Peyer's patch (tissue), 4 donors: Measurements from ENCODE around the gene CXCL17. TPM values are rescaled to one million over a fixed set of nuclear protein-coding genes. Genes with fewer than 3 reads are reported as not detected.
A peak's percentile ranks its signal among the peaks of the same experiment; 100 is the strongest.

Experiments
- DNase-seq, 3 donors: peaks; one replicate each; pipeline ENCODE4 v3.0.0-alpha.2; 2017 to 2019
- H3K27ac ChIP-seq, 4 donors: fragments of 200-600 bp; sonication (generic); one replicate each; pipeline ENCODE4 v1.5.1; 2016 to 2019
- H3K27me3 ChIP-seq, 2 donors: fragments of 200-600 bp; sonication (generic); one replicate each; pipeline ENCODE4 v1.5.1; 2019
- H3K36me3 ChIP-seq, 3 donors: fragments of 200-600 bp; sonication (generic); one replicate each; pipeline ENCODE4 v1.5.1; 2016 to 2019
- H3K4me1 ChIP-seq, 4 donors: fragments of 200-600 bp; sonication (generic); one replicate each; pipeline ENCODE4 v1.5.1; 2016 to 2019
- H3K4me3 ChIP-seq, 4 donors: fragments of 200-600 bp; sonication (generic); 1 replicate in 3 of 4; 2 replicates in 1 of 4; pipeline ENCODE4 v1.5.1; 2016 to 2019; ENCODE audit warnings: mild to moderate bottlenecking in 1 of 4
- H3K9me3 ChIP-seq, 4 donors: fragments of 200-600 bp; sonication (generic); one replicate each; pipeline ENCODE4 v1.5.1; 2016 to 2019; ENCODE audit warnings: mild to moderate bottlenecking in 1 of 4
- POLR2A ChIP-seq, 2 donors: fragments of 450-650 bp; IDR thresholded peaks; one replicate each; pipeline ENCODE4 v1.5.1; 2017; ENCODE audit warnings: antibody characterized with exemption in 2 of 2, mild to moderate bottlenecking in 2 of 2, moderate library complexity in 2 of 2
- total RNA-seq, 4 donors: library from RNA; depleted of rRNA; stranded (reverse); fragments of >200 nt; gene quantifications; one replicate each; pipeline ENCODE4 v1.1.0, GENCODE V29; 2016
- TF ChIP-seq, protein P1 (sequence below), 6 experiments: fragments of 450-650 bp in 4 of 6; fragments of 200-600 bp in 2 of 6; sonication (generic) in 1 of 6; IDR thresholded peaks; one replicate each; pipeline ENCODE4 v1.5.1; 2017 to 2019; ENCODE audit warnings: antibody characterized with exemption in 6 of 6, mild to moderate bottlenecking in 3 of 6, moderate library complexity in 1 of 6

CXCL17 gene
- total RNA-seq, 4 donors from 2014 or later: not detected

GRCh38 chr19:42422901-42423461, 19.8 kb downstream of the CXCL17 start:
- H3K4me1 ChIP-seq: peaks cover 0 to 37% (median 14%) of the 10 kb centered on the region in 4 donors

GRCh38 chr19:42422092-42422900, 20.4 kb downstream of the CXCL17 start:
- H3K4me3 ChIP-seq: peak overlapping the region; percentile 62 to 92 (median 70)

More at GRCh38 chr19:42422901-42423461, 19.8 kb downstream of the CXCL17 start:
- no peaks in the 10 kb centered on the region for H3K27me3 ChIP-seq
- peak overlapping the region; percentile 62 to 92 (median 70) for H3K4me3 ChIP-seq
- H3K36me3 ChIP-seq: no peaks in the 10 kb centered on the region
- no peaks in the 10 kb centered on the region for H3K9me3 ChIP-seq
- DNase-seq: peak in 2 of 3 donors; percentile 48 to 87
- TF ChIP-seq, protein P1, sequence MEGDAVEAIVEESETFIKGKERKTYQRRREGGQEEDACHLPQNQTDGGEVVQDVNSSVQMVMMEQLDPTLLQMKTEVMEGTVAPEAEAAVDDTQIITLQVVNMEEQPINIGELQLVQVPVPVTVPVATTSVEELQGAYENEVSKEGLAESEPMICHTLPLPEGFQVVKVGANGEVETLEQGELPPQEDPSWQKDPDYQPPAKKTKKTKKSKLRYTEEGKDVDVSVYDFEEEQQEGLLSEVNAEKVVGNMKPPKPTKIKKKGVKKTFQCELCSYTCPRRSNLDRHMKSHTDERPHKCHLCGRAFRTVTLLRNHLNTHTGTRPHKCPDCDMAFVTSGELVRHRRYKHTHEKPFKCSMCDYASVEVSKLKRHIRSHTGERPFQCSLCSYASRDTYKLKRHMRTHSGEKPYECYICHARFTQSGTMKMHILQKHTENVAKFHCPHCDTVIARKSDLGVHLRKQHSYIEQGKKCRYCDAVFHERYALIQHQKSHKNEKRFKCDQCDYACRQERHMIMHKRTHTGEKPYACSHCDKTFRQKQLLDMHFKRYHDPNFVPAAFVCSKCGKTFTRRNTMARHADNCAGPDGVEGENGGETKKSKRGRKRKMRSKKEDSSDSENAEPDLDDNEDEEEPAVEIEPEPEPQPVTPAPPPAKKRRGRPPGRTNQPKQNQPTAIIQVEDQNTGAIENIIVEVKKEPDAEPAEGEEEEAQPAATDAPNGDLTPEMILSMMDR (IDR thresholded peaks at IDR 0.05): peak in 2 of 6 experiments; percentile 2 to 5
- no peak for TF ChIP-seq POLR2A (IDR thresholded peaks at IDR 0.05)
- H3K27ac ChIP-seq: peak overlapping the region; percentile 63 to 83 (median 77)

GRCh38 chr19:42421591-42422031, 21.1 kb downstream of the CXCL17 start:
- TF ChIP-seq, protein P1 (IDR thresholded peaks at IDR 0.05): no peak
- TF ChIP-seq POLR2A (IDR thresholded peaks at IDR 0.05): peak in 1 of 2 donors; percentile 41
- H3K9me3 ChIP-seq: no peaks in the 10 kb centered on the region
- no peaks in the 10 kb centered on the region for H3K27me3 ChIP-seq
- H3K36me3 ChIP-seq: no peaks in the 10 kb centered on the region
- peak in 1 of 3 donors; percentile 78 for DNase-seq
- peak overlapping the region in 1 of 4 donors; percentile 92 for H3K4me3 ChIP-seq
- peak overlapping the region in 3 of 4 donors; percentile 63 to 82 (median 72) for H3K27ac ChIP-seq
- peaks cover 0 to 37% (median 14%) of the 10 kb centered on the region in 4 donors for H3K4me1 ChIP-seq

More at GRCh38 chr19:42422092-42422900, 20.4 kb downstream of the CXCL17 start:
- no peak for TF ChIP-seq POLR2A (IDR thresholded peaks at IDR 0.05)
- TF ChIP-seq, protein P1 (IDR thresholded peaks at IDR 0.05): no peak
- Histone ChIP-seq H3K36me3 (no peaks in the 10 kb centered on the region), H3K27ac (peak overlapping the region; percentile 63 to 83 (median 77)), H3K9me3 (no peaks in the 10 kb centered on the region), H3K27me3 (no peaks in the 10 kb centered on the region), H3K4me1 (peaks cover 0 to 37% (median 14%) of the 10 kb centered on the region in 4 donors)
- DNase-seq: peak in 1 of 3 donors; percentile 56

DNA sequence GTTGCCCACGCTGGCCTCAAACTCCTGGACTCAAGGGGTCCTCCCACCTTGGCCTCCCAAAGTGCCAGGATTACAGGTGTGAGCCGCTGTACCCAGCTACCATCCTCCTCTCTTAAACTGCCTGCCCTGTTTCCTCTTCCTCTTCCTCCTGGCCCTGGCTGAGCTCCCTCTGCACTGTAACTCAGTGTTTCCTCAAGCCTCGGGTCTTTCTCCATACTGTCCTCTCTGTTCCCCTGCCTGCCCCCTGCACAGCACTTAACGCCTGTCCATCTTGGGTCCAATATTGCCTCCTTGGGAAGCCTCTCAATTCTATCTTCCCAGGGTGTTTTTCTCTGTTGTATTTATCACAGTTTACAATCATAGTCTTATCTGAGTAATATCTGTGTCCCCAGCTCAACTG, 21.6 kb downstream of the CXCL17 start:
- TF ChIP-seq POLR2A (IDR thresholded peaks at IDR 0.05): no peak
- TF ChIP-seq, protein P1 (IDR thresholded peaks at IDR 0.05): no peak
- H3K27me3 ChIP-seq: no peaks in the 10 kb centered on the region

GRCh38 chr19:42420055-42420544, 22.6 kb downstream of the CXCL17 start:
- peak overlapping the region in 1 of 4 donors; percentile 51 for H3K27ac ChIP-seq
- H3K4me1 ChIP-seq: peaks cover 0 to 37% (median 14%) of the 10 kb centered on the region in 4 donors
- DNase-seq: peak; percentile 71 to 88 (median 77)

More for the DNA sequence above, 21.6 kb downstream of the CXCL17 start:
- Histone ChIP-seq H3K4me1 (peaks cover 0 to 37% (median 14%) of the 10 kb centered on the region in 4 donors), H3K4me3 (no peak overlapping the region), H3K9me3 (no peaks in the 10 kb centered on the region), H3K36me3 (no peaks in the 10 kb centered on the region), H3K27ac (peak overlapping the region in 2 of 4 donors; percentile 24 to 63)
- DNase-seq: no peak

More at GRCh38 chr19:42420055-42420544, 22.6 kb downstream of the CXCL17 start:
- TF ChIP-seq POLR2A (IDR thresholded peaks at IDR 0.05): no peak
- TF ChIP-seq, protein P1 (IDR thresholded peaks at IDR 0.05): peak; percentile 68 to 89 (median 78)
- H3K36me3 ChIP-seq: peaks cover 0 to 8% (median 0%) of the 10 kb centered on the region in 3 donors
- no peak overlapping the region for H3K4me3 ChIP-seq
- H3K27me3 ChIP-seq: no peaks in the 10 kb centered on the region
- H3K9me3 ChIP-seq: no peaks in the 10 kb centered on the region
